Glutamatergic neuron (in vitro differentiated cells): ENCODE results near the gene MARCHF5. TPM values are rescaled to one million over a fixed set of nuclear protein-coding genes. Genes with fewer than 3 reads are reported as not detected.

Source experiments
- DNase-seq: peaks from one replicate; pipeline ENCODE4 v3.0.0; 2022
- H3K27ac Mint-ChIP-seq: one replicate; pipeline ENCODE4 v1.8.0; 2020; ENCODE audit warnings: mild to moderate bottlenecking, mixed read lengths, inconsistent platforms; ENCODE audit not compliant: unreplicated experiment
- H3K27me3 Mint-ChIP-seq: one replicate; pipeline ENCODE4 v1.8.0; 2020; ENCODE audit warnings: mild to moderate bottlenecking, moderate library complexity, mixed read lengths, inconsistent platforms; ENCODE audit not compliant: unreplicated experiment
- H3K36me3 Mint-ChIP-seq: one replicate; pipeline ENCODE4 v1.8.0; 2020; ENCODE audit warnings: mild to moderate bottlenecking, mixed read lengths, inconsistent platforms; ENCODE audit not compliant: unreplicated experiment
- H3K4me1 Mint-ChIP-seq: one replicate; pipeline ENCODE4 v1.8.0; 2020; ENCODE audit warnings: mild to moderate bottlenecking, low read depth, mixed read lengths, inconsistent platforms; ENCODE audit not compliant: unreplicated experiment
- H3K4me3 Mint-ChIP-seq: one replicate; pipeline ENCODE4 v1.8.0; 2020; ENCODE audit warnings: mild to moderate bottlenecking, mixed read lengths, inconsistent platforms; ENCODE audit not compliant: unreplicated experiment
- H3K9me3 Mint-ChIP-seq: one replicate; pipeline ENCODE4 v1.8.0; 2020; ENCODE audit warnings: mild to moderate bottlenecking, moderate library complexity, mixed read lengths, inconsistent platforms; ENCODE audit not compliant: unreplicated experiment
- long read RNA-seq: library from polyadenylated mRNA; unstranded; transcript quantifications from one replicate; pipeline ENCODE4 v2.0.0, GENCODE V29; 2020; ENCODE audit not compliant: unreplicated experiment
- total RNA-seq: library from RNA; stranded (reverse); fragmentation: NEBNext Ultra II Directional; extraction: Animal tissue kit (Norgen Biotek cat#: 25700); gene quantifications from one replicate; pipeline ENCODE4 v1.2.1, GENCODE V29; 2021; ENCODE audit not compliant: unreplicated experiment
- TF ChIP-seq, protein P1 (sequence below): fragments of 200-600 bp; sonication (generic); IDR thresholded peaks from one replicate; pipeline ENCODE4 v1.5.0; 2021; ENCODE audit not compliant: partially characterized antibody, unreplicated experiment

Gene MARCHF5, protein sequence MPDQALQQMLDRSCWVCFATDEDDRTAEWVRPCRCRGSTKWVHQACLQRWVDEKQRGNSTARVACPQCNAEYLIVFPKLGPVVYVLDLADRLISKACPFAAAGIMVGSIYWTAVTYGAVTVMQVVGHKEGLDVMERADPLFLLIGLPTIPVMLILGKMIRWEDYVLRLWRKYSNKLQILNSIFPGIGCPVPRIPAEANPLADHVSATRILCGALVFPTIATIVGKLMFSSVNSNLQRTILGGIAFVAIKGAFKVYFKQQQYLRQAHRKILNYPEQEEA
- 68.5 TPM for total RNA-seq
- long read RNA-seq, transcript MARCH5-201 (6 exons, 3,926 nt) = major isoform, 29 of 38 reads
- long read RNA-seq, partial matches to known transcripts = 3 of 38 reads
- long read RNA-seq, other reads (novel, unspliced or antisense) = 6 of 38 reads

DNA sequence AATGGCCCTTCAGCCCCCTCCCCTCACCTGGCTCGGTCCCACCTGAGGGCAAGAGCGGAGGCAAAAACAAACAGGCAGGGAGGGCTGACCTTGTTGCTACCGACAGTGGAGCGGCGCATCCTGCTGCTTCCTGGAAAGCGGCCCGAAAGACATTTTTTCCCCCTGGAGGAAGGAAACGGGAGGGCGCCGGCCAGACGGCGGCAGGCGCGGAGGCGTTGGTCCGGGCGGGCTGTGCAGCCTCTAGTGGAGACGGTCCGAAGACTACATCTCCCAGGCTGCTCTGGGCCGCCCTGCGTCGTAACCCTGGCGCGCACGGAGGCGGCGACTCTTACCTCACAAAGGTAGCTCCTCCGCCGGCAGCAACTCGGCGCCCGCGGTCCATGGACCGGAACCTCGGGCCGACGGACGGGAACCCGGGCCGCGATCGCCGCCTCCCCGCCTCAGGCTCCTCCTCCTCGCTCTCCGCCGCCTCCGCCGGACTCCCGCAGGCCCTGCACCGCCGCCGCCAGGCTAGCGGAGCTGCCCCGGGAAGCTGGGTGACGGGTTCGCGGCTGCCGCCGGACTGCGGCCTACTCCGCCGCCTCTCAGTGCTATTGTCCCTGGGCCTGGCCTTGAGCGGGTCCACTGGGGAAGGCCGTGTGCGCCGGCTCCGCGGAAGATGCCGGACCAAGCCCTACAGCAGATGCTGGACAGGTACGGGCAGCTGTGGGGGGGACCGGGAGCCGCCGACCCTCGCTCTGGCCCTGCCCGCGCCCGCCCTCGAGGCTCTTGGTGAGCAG is at the start of gene MARCHF5, which contains the start of gene CPEB3:
TSS of gene MARCHF5 (plus strand) at position 331 of the 779 bp plus-strand sequence. CDS start at position 659, 328 bp downstream.
TSS of gene CPEB3 (minus strand) at position 242 of the 779 bp plus-strand sequence. CDS start 50,728 bp downstream, outside the sequence.
- Mint-ChIP-seq H3K4me1 (peaks cover 7% of the 10 kb centered on the region), H3K9me3 (peaks cover 7% of the 10 kb centered on the region), H3K27me3 (peaks cover 7% of the 10 kb centered on the region), H3K27ac (peak within 1 kb of the TSS; percentile 92), H3K4me3 (peak within 1 kb of the TSS; percentile 97), H3K36me3 (no peaks in the 10 kb centered on the region)
- peak; percentile 95 for DNase-seq
- TF ChIP-seq, protein P1, sequence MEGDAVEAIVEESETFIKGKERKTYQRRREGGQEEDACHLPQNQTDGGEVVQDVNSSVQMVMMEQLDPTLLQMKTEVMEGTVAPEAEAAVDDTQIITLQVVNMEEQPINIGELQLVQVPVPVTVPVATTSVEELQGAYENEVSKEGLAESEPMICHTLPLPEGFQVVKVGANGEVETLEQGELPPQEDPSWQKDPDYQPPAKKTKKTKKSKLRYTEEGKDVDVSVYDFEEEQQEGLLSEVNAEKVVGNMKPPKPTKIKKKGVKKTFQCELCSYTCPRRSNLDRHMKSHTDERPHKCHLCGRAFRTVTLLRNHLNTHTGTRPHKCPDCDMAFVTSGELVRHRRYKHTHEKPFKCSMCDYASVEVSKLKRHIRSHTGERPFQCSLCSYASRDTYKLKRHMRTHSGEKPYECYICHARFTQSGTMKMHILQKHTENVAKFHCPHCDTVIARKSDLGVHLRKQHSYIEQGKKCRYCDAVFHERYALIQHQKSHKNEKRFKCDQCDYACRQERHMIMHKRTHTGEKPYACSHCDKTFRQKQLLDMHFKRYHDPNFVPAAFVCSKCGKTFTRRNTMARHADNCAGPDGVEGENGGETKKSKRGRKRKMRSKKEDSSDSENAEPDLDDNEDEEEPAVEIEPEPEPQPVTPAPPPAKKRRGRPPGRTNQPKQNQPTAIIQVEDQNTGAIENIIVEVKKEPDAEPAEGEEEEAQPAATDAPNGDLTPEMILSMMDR = peak; percentile 79

DNA sequence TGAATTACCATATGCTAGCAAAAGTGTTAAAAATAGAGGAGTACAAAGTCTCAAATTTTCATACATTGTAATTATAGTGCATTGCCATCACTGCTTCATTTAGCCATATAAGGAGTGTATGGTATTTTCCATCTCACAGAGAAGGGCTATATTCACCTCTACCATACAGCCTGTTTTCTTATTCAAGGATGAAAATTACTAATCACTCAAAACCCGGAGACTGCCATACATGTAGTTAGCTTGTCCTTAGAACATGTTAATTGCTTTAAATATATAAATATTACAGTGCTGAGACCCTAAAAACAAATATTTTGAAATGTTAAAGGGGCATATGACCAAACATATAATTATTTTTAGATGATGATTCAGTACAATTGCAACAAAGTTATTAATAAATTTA is 49.5 kb upstream of the MARCHF5 start:
- H3K4me1 Mint-ChIP-seq = peaks cover 21% of the 10 kb centered on the region
- TF ChIP-seq, protein P1 = no peak
- H3K4me3 Mint-ChIP-seq = peak overlapping the region; percentile 97
- H3K9me3 Mint-ChIP-seq = peaks cover 10% of the 10 kb centered on the region
- no peaks in the 10 kb centered on the region for H3K36me3 Mint-ChIP-seq
- peak overlapping the region; percentile 95 for H3K27ac Mint-ChIP-seq
- DNase-seq = no peak
- H3K27me3 Mint-ChIP-seq = peaks cover 7% of the 10 kb centered on the region

DNA sequence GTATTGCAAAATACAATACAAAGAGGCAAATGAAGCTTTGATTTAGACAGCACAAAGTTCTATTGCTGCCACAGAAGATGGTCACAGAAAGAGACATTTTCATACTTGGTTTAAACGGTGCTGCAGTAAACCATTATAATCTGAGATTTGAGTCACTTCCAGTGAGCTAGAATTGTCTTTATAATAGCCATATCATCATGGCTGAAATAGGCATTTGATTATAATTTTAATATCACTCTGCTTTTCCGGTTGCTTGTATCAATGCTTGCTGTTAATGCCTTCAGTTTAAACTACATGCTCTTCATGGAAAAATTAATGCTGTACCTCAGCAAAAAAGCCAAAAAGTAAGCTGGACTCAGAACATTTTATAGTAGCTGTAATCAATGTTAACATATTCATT is 48.6 kb upstream of the MARCHF5 start:
- Mint-ChIP-seq H3K4me3 (peak overlapping the region; percentile 83), H3K27me3 (peaks cover 7% of the 10 kb centered on the region), H3K9me3 (peaks cover 10% of the 10 kb centered on the region), H3K4me1 (peaks cover 21% of the 10 kb centered on the region), H3K36me3 (no peaks in the 10 kb centered on the region), H3K27ac (no peak overlapping the region)
- DNase-seq = no peak
- TF ChIP-seq, protein P1 = no peak

DNA sequence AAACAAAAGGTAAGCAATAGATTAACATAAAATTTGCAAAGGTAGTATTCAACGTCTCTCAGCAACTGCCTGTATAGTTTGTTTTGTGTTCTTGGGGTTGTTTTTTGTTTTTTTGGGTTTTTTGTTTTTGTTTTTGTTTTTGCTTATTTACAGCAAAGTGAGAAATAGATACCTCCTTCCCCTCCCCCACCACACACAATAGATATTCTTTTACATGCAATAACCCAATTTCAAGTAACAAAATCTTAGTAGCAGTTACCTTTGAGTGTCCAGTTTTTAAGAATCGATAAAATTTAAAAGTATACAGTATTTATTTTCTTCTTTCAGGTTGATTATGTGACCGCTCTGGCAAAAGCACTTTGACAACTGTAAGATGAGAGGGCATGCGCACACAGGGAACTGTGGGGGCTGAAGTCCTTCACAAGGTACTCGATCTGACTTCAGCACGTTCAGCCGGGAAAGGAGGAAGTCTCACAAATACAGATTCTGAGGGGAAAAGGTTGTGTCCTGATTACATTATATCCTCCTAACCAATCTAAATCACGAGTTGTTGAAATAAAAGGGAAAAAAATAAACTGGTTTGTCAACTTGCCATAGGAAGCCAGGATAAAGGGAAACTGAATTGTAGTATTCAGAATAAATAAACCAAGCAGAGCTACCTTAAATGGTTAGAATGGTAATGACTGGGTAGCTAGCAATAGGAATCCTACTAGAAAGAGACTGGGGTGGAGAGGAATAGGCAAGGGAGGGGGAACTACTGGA is 47.9 kb upstream of the MARCHF5 start:
- TF ChIP-seq, protein P1 = no peak
- Mint-ChIP-seq H3K9me3 (peaks cover 10% of the 10 kb centered on the region), H3K4me3 (peak overlapping the region; percentile 83), H3K36me3 (no peaks in the 10 kb centered on the region), H3K27ac (peak overlapping the region; percentile 49), H3K27me3 (peaks cover 7% of the 10 kb centered on the region), H3K4me1 (peaks cover 18% of the 10 kb centered on the region)
- DNase-seq = peak; percentile 51
